HUDEP-2 (cell line): Measurements from ENCODE around the gene SAP30L.
A peak's percentile ranks its signal among the peaks of the same experiment; 100 is the strongest.

Experiments
- DNase-seq, 76 experiments: peaks; one replicate each; lab custom pipeline; 2025; ENCODE audit not compliant: unreplicated experiment in 76 of 76; lab: John Stamatoyannopoulos, UW

SAP30L gene

GRCh38 chr5:154460172-154460571 lies 14.4 kb downstream of the SAP30L start:
- DNase-seq = no peak

DNA sequence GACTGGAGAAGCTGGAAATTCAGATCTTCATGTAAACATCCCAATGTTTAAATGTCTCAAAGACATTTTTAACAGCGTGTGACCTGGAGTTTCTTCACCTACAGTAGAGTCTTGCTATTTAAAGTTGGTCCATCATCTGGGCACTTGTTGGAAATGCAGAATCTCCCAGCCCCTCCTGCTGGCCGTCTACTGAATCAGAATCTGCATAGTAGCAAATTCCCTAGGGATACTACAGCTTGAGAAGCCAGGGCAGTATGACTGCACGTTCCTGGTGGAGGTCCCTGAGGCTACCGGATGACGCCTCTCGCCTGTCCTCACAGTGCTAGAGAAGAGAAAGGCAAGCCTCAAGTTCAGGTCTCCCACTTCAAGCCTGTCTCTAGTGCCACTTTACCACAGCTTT lies 15.7 kb downstream of the SAP30L start:
- DNase-seq = no peak

DNA sequence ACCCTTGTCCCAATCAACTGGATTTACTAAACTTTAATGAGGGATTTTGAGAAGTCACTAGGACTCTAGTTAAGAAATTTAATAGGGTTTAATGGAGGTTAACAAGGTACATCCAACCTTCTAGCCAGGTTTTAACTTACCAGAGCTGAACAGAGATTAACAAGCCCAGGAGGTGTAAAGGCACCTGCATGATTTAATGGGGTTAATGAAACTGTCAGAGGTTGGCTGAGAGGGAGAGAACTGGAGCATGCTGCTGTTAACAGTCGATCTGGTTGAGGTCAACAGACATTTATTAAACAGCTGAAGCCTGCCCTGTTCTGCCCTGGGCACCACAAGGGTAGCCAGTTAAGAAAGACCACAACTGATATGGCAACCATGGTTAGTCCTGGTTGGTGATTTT lies 18.6 kb downstream of the SAP30L start:
- no peak for DNase-seq

DNA sequence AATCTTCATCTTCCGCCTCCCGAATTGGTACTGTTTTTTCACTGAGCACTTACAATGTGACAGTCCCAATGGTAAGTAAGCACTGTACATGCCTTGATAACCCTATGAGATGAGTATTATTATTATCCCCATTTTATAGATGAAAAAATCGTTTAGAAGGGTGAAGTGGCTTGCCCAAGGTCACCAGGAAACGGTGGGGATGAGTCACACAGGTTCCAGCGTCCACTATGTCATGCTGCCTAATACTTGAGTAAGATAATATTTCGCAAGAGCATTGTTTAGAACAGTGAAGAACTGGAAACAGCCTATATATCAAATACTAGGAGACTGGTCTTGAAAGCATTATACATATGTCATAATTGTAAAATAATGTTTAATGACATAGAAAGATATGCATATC lies 19.4 kb downstream of the SAP30L start:
- no peak for DNase-seq

DNA sequence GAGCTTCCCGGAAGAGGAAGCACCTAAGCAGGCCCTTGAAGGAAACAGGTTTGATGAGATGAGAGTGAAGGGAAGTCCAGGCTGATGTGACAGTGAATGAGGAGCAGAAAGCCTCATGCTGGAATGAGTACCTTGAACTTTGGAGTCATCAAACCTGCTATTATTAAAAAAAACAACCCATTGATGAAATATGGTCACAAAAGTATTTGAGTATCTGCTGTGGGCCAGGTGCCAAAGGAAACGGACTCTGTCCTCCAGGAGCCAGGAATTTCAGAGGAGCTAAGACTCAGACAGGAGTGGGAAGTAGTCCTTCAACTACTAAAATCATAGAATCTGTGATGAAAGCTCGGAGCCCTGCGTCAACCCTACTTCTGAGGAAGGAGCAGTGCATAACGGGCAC lies 20.4 kb downstream of the SAP30L start:
- DNase-seq = no peak

DNA sequence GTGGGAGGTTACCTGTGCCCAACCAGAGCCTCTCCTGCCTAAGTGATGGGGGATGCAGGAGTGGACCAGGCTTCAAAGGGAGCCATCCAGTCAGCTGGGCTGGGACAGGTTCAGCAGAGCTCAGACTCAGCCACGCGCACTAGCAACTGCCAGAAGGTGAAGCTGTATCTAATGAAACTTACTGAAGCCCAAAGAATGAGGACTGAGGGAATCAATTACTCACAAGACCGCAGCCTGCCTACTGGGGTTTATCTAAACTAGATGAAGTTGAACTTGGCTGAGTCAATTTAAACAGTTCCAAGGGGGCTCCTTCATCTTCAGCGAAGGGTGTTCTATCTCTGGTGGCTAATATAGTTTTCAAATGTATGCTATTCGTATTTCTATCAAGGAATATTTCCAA lies 20.9 kb downstream of the SAP30L start:
- no peak for DNase-seq

- peak in 59 of 76 experiments; percentile 5 to 75 (median 48) for DNase-seq
Measured at GRCh38 chr5:154467655-154468354, 22.0 kb downstream of the SAP30L start.

GRCh38 chr5:154470137-154470536 lies 24.3 kb downstream of the SAP30L start:
- no peak for DNase-seq

GRCh38 chr5:154470947-154471870 lies 25.4 kb downstream of the SAP30L start:
- no peak for DNase-seq

GRCh38 chr5:154472871-154473580 lies 27.2 kb downstream of the SAP30L start:
- DNase-seq = no peak

GRCh38 chr5:154473581-154474283 lies 27.9 kb downstream of the SAP30L start:
- DNase-seq = no peak

- no peak for DNase-seq
Measured at GRCh38 chr5:154474396-154475334, 28.9 kb downstream of the SAP30L start.

DNA sequence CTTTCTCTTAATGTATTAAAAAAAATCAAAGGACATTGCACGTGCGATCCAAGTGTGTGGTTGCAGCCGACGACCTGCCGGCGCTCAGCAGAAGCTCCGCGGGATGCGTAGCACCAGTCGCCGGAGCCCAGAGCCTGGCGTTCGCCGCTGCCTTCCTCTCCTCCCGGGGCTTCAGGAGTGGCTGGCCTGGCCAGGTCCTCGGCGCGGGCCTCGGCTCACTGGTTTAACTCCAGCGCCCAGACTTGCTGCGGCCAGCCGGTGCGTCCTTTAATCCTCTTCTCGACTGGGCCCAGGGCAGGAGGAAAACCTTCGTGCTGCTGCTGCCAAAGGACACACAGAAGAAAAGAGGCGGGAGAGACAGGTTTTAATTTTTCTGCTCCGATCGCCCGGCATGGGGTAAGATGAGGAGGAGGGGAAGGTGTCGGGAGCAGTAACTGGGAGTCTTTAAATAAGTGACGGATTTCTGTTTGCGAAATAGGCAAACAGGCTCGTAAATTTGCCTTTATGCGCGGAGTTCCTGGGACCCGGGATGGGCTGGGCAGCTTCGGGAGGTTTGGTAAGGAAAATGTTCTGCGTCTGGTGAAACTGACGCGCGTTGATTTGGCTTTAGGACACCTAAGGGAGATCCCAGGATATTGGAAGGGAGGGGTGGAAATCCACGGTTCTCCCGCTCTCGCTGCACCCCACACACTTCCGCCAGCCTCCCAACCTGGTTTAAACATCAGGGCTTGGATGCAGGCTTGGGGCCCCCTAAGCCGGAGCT lies 30.0 kb downstream of the SAP30L start:
- DNase-seq = no peak

DNA sequence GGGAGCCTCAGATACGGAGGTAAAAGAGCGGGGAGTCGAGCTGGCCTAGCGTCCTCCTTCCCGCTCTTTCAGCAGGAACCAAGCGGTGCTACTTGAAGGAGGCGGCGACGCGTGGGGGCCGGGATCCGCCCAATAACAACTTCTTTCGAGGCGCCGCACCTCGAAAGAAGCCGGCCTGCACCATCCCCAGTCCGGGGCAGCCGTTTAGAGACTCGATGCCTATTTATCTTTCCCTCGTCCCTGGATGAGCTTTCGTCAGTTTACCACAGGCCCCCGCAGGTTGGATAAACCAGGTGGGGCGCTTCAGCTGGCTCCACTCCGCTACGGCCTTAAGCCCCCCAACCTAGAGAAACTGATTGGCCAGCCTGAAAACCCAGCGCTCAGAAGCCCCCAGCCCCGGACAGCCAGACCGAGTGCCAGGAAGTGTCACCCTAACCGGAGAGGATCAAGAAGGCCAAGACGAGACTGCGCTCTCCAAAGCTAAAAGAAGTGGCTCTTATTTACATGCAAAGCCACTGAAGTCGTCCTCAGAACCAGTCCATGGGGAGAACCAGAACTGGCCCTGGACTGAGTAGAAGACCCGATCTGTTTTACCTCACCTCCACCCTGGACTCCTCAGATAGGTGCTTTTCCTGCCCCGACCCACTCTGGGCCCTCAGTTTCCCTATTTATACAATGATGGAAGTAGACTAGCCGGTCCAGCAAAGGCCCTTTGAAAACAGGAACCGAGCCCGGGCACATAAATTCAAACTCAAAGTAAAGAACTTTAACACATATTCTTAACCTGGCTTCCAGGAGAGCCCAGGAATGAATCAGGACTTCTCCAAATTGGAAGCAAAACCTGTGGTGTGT lies 30.8 kb downstream of the SAP30L start:
- DNase-seq = peak in 1 of 76 experiments; percentile 10

- DNase-seq = no peak
Measured at GRCh38 chr5:154477382-154478223, 31.8 kb downstream of the SAP30L start.

- no peak for DNase-seq
Measured at GRCh38 chr5:154478224-154478565, 32.4 kb downstream of the SAP30L start, which contains the start of gene HAND1. HAND1 (minus strand) TSS chr5:154478227; CDS start chr5:154478008, 219 bp downstream.

DNA sequence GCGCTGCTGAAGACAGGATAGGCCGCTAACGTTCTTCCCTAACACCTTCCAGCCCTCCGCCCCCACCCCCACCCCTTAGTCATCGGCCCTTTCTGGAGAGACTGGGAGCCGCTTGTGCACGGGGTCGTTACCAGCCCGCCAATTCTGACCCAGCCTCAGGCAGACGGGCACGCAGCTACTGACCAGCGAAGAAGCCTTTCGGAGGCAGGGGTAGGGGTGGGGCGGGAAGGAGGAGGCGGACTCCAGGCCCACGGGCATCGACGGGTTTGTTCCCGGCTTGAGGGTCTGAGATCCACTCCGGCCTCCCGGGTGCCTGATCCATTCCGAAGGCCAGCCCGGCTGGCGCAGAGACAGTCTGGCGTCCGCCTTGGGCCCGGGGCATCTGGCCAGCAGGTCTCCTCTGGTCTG lies 33.0 kb downstream of the SAP30L start:
- DNase-seq = no peak
